Measurements from ENCODE around the gene KCNS1. TPM values are rescaled to one million over a fixed set of nuclear protein-coding genes. Genes with fewer than 3 reads are reported as not detected.

Gene KCNS1
- total and polyA plus RNA-seq, 2 donors from 2014 or later: 0.19 to 2.9 TPM

DNA sequence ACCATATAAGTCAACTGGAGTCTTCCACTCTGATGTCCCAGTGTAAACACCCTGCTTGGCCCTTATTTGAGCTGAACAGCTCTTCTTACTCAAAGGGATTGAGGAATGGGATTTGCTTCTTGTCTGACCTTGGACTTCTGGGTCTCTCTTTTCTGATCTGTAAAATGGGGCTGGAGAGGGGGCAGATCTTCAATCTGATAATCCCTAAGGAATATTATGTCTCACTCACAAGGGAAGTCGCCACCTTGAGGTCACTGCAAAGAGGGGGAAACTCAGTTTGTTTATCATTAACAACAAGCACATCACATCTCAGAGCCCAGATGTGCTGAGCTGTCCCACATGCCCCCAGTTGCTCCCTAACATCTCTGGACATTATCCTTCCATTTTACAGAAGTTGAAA, 15.1 kb downstream of the KCNS1 start:
- H3K36me3 ChIP-seq (ENCODE audit: control insufficient read depth in 2 of 3, insufficient read depth in 3 of 3, low read length in 3 of 3): peaks cover 0 to 3% (median 0%) of the 10 kb centered on the region in 3 donors
- intact Hi-C loops (cut with DNase I): no loop called here
- FAIRE-seq (no peak), DNase-seq (no peak)
- H3K4me3 ChIP-seq (ENCODE audit: low read length in 3 of 3): no peak overlapping the region
- H3K4me1 ChIP-seq (ENCODE audit: control insufficient read depth in 2 of 3, insufficient read depth in 2 of 3, low read depth in 1 of 3, low read length in 3 of 3): no peaks in the 10 kb centered on the region
- H3K27ac ChIP-seq (ENCODE audit: low read depth in 2 of 2, low read length in 2 of 2): no peak overlapping the region
- peaks cover 0 to 7% (median 0%) of the 10 kb centered on the region in 3 donors for H3K9me3 ChIP-seq (ENCODE audit: control insufficient read depth in 2 of 3, insufficient read depth in 1 of 3, low read length in 3 of 3)
- no peaks in the 10 kb centered on the region for H3K27me3 ChIP-seq (ENCODE audit: control insufficient read depth, insufficient read depth, low read length)
- no peak overlapping the region for H3K9ac ChIP-seq (ENCODE audit: low read length in 3 of 3)
- TF ChIP-seq CTCF (IDR thresholded peaks at IDR 0.05; ENCODE audit: borderline replicate concordance, extremely low read depth, insufficient read depth): no peak

GRCh38 chr20:45085289-45085688, 15.6 kb downstream of the KCNS1 start:
- FAIRE-seq (no peak), DNase-seq (no peak)
- TF ChIP-seq CTCF (IDR thresholded peaks at IDR 0.05; ENCODE audit: borderline replicate concordance, extremely low read depth, insufficient read depth): no peak
- Histone ChIP-seq H3K36me3 (ENCODE audit: control insufficient read depth in 2 of 3, insufficient read depth in 3 of 3, low read length in 3 of 3) (peaks cover 0 to 3% (median 0%) of the 10 kb centered on the region in 3 donors), H3K4me1 (ENCODE audit: control insufficient read depth in 2 of 3, insufficient read depth in 2 of 3, low read depth in 1 of 3, low read length in 3 of 3) (no peaks in the 10 kb centered on the region), H3K27me3 (ENCODE audit: control insufficient read depth, insufficient read depth, low read length) (no peaks in the 10 kb centered on the region), H3K27ac (ENCODE audit: low read depth in 2 of 2, low read length in 2 of 2) (no peak overlapping the region), H3K9me3 (ENCODE audit: control insufficient read depth in 2 of 3, insufficient read depth in 1 of 3, low read length in 3 of 3) (peaks cover 0 to 7% (median 0%) of the 10 kb centered on the region in 3 donors), H3K9ac (ENCODE audit: low read length in 3 of 3) (no peak overlapping the region), H3K4me3 (ENCODE audit: low read length in 3 of 3) (no peak overlapping the region)
- intact Hi-C loops (cut with DNase I): no loop called here

GRCh38 chr20:45083127-45083526, 17.8 kb downstream of the KCNS1 start:
- Histone ChIP-seq H3K4me3 (ENCODE audit: low read length in 3 of 3) (no peak overlapping the region), H3K36me3 (ENCODE audit: control insufficient read depth in 2 of 3, insufficient read depth in 3 of 3, low read length in 3 of 3) (peaks cover 0 to 3% (median 0%) of the 10 kb centered on the region in 3 donors), H3K4me1 (ENCODE audit: control insufficient read depth in 2 of 3, insufficient read depth in 2 of 3, low read depth in 1 of 3, low read length in 3 of 3) (no peaks in the 10 kb centered on the region), H3K9ac (ENCODE audit: low read length in 3 of 3) (no peak overlapping the region), H3K9me3 (ENCODE audit: control insufficient read depth in 2 of 3, insufficient read depth in 1 of 3, low read length in 3 of 3) (peaks cover 0 to 7% (median 0%) of the 10 kb centered on the region in 3 donors), H3K27ac (ENCODE audit: low read depth in 2 of 2, low read length in 2 of 2) (no peak overlapping the region), H3K27me3 (ENCODE audit: control insufficient read depth, insufficient read depth, low read length) (no peaks in the 10 kb centered on the region)
- DNase-seq (no peak), FAIRE-seq (no peak)
- no peak for TF ChIP-seq CTCF (IDR thresholded peaks at IDR 0.05; ENCODE audit: borderline replicate concordance, extremely low read depth, insufficient read depth)
- intact Hi-C loops (cut with DNase I): no loop called here

- intact Hi-C loops (cut with DNase I): no loop called here
- Histone ChIP-seq H3K36me3 (ENCODE audit: control insufficient read depth in 2 of 3, insufficient read depth in 3 of 3, low read length in 3 of 3) (peaks cover 0 to 3% (median 0%) of the 10 kb centered on the region in 3 donors), H3K27ac (ENCODE audit: low read depth in 2 of 2, low read length in 2 of 2) (no peak overlapping the region), H3K27me3 (ENCODE audit: control insufficient read depth, insufficient read depth, low read length) (no peaks in the 10 kb centered on the region), H3K4me1 (ENCODE audit: control insufficient read depth in 2 of 3, insufficient read depth in 2 of 3, low read depth in 1 of 3, low read length in 3 of 3) (no peaks in the 10 kb centered on the region), H3K4me3 (ENCODE audit: low read length in 3 of 3) (no peak overlapping the region), H3K9me3 (ENCODE audit: control insufficient read depth in 2 of 3, insufficient read depth in 1 of 3, low read length in 3 of 3) (peaks cover 0 to 7% (median 0%) of the 10 kb centered on the region in 3 donors), H3K9ac (ENCODE audit: low read length in 3 of 3) (no peak overlapping the region)
- DNase-seq (no peak), FAIRE-seq (no peak)
- TF ChIP-seq CTCF (IDR thresholded peaks at IDR 0.05; ENCODE audit: borderline replicate concordance, extremely low read depth, insufficient read depth): no peak
Measured at GRCh38 chr20:45082468-45082867, 18.5 kb downstream of the KCNS1 start.
